ENCODE measurements around the gene SURF6.
"Not testable (repeated sequence)": the region's sequence is repeated elsewhere in the genome, so short reads cannot be mapped to it uniquely, and the experiment has no call there.

SURF6 gene

GRCh38 chr9:133323211-133323610 lies 12.8 kb downstream of the SURF6 start:
- no peak for DNase-seq

GRCh38 chr9:133322701-133323100 lies 13.3 kb downstream of the SURF6 start:
- no peak for DNase-seq

- no peak for DNase-seq
These were observed 14.5 kb downstream of the SURF6 start for GRCh38 chr9:133321411-133321935.

DNA sequence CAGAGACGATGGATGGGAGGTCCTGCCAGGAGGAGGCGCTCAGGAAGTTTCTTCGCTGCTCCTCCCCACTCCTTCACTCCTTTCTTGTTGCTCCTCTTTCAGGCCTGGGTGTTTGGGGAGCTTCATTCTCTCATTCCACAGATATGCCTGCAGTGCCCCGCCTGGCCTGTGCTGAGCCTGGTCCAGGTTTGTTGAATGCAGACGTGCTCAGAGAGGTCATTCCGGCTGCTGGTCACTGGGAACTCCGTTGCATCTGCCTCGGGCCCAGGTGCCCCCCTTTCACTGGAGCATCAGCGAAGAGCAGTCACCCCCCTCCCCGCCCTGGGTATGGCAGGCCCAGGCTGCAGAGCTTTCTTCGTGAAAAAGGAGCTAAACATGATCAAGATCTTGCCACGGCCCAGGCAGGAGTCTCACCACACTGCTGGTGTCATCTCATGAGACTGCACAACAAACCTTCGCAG lies 15.5 kb downstream of the SURF6 start:
- peak; percentile 18 for DNase-seq

GRCh38 chr9:133317551-133317950 lies 18.4 kb downstream of the SURF6 start:
- DNase-seq: not testable (repeated sequence)

- DNase-seq: no peak
These were observed 20.0 kb downstream of the SURF6 start for GRCh38 chr9:133315997-133316396.

GRCh38 chr9:133309608-133310007 lies 26.4 kb downstream of the SURF6 start:
- DNase-seq: no peak

DNA sequence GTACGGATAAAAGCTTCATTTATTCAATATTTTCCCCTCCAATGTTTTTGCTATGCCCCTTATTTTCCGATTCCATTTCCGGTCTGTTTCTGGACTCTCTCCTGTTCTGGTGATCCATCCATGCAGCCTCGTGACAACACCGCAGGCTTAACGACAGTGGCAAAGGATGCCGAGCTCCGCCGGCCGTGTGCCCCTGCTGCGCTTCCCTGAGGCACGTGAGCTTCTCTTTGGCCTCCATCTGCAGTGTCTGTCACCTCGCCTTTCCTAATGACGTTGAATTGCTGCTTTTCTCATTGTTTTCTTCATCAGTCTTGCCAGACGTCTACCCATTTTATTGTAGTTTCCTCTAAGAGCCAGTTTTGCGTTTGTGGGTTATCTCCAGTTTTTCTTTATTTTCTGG lies 28.7 kb downstream of the SURF6 start:
- DNase-seq: no peak

DNA sequence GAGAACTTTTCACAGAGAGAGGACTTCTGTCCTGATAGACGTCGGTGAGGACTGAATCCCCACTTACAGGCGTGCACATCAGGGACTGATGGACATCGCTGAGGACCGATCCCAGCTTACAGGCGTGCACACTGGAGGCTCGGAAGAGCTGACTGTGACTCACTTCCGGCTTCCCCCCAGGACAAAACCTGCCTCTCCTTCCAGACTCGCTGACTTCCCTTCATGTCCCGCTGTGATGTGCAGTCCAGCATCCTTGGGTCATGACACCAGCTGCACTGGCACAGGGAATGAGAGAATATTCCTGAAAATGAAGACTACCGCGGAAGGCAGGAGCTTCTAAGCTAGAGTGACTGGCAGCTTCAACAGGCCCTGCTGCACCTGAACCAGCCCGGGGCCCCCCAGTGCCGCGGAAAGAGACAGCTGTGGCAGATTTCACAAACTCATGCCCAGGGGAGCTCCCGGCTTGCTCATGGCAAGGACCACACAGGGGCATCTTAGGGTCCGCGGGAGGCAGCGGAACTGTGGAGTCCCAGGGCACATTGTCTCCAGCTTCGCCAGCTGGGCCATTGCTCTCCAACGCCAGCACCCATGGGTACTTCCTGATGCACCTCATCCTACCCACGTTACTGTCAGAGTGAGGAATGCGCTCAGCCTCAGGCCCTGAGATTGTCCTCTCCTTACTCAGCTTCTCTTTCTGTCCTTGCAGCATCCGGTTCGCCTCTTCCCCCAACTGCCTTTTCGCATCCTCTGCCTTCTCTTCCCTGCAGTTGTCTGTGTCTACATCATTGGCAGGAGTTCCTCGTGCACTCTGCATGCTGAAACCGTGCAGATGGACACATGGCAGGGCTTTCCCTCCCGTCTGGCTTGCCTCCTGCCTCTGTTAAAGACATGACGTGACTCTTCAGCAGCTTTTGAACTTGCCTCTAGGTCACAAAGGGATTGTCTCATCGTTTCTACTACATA lies 29.5 kb downstream of the SURF6 start:
- peak; percentile 29 for DNase-seq

DNA sequence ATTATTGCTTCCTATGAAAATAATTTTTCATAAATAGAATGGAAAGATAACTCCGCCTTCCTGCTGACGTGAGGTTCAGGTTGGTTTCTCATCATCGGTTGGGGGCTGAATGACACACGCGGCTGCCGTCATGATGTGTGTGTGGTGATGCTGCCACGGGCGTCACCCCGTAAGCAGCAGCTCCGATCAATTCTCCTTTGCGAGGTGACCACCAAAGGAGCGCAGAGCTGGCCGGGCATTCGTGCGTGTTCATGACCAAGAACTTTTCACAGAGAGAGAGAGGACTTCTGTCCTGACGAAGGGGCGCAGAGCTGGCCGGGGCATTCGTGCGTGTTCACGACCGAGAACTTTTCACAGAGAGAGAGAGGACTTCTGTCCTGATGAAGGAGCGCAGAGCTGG lies 30.3 kb downstream of the SURF6 start:
- no peak for DNase-seq

- no peak for DNase-seq
These were observed 31.3 kb downstream of the SURF6 start for GRCh38 chr9:133304477-133305377.

DNA sequence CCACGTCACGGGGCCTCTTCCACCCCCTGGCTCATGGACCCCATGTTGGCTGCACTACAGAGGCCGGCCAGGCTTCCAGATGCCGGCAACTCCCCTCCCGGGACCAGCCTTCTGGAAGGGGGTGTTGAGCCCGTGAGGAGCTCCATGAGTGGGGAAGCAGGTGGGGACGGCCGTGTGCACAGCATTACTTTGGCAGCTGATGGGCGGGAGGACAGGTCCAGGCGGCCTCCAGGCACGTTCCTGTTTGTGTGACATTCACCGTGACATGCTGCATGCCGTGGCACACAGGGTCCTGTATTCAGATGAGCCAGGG lies 31.9 kb downstream of the SURF6 start:
- DNase-seq: no peak

- no peak for DNase-seq
These were observed 32.5 kb downstream of the SURF6 start for GRCh38 chr9:133303266-133304157.

GRCh38 chr9:133301253-133302230 lies 34.4 kb downstream of the SURF6 start:
- DNase-seq: no peak

GRCh38 chr9:133299996-133300395 lies 36.0 kb downstream of the SURF6 start:
- DNase-seq: not testable (repeated sequence)

GRCh38 chr9:133294257-133294656 lies 41.7 kb downstream of the SURF6 start:
- DNase-seq: no peak

- DNase-seq: no peak
These were observed 45.2 kb downstream of the SURF6 start for GRCh38 chr9:133290751-133291302.

DNA sequence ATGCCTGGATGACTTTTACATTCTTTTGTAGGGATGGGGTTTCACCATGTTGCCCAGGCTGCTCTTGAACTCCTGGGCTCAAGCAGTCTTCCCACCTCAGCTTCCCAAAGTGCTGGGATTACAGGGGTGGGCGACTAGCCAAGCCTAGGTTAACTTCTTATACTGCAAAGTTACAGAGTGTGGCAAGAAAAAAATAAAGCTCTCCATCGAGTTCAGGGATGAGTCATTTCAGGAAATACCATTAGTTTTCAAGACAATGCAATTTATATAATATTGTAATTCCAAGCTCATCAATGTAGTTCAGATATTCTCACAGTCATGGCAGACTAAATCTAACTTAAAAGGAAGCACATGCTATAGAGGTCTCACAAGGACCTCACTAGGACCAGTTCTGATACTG lies 49.5 kb downstream of the SURF6 start:
- no peak for DNase-seq

DNA sequence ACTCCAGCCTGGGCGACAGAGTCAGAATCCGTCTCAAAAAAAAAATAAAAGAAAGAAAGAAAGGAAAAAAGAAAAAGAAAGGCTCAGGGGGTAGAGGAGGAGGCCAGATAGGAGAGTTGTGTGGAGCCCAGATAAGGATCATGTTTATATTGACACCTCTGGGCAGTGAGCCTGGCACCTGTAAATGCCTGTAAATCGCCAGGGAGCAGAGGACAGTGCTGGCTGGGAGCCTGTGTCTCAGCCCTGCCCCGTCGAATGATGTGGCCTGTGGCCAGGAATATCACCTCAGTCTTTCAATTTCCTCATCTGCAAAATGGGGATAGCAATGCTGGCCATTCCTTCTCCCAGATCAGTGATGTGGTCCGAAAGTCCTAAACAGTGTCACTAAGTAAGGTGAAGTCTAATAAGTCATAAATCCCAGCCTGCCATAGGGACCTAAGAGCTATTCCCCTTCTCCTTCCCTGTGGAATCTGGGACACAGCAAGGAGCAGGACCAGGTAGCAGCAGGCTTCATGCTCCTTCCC lies 50.7 kb downstream of the SURF6 start:
- no peak for DNase-seq

GRCh38 chr9:133284362-133284761 lies 51.6 kb downstream of the SURF6 start:
- DNase-seq: no peak

Data from RPMI8226 (cell line).